Measurements from ENCODE around the gene TERT.

TERT gene

DNA sequence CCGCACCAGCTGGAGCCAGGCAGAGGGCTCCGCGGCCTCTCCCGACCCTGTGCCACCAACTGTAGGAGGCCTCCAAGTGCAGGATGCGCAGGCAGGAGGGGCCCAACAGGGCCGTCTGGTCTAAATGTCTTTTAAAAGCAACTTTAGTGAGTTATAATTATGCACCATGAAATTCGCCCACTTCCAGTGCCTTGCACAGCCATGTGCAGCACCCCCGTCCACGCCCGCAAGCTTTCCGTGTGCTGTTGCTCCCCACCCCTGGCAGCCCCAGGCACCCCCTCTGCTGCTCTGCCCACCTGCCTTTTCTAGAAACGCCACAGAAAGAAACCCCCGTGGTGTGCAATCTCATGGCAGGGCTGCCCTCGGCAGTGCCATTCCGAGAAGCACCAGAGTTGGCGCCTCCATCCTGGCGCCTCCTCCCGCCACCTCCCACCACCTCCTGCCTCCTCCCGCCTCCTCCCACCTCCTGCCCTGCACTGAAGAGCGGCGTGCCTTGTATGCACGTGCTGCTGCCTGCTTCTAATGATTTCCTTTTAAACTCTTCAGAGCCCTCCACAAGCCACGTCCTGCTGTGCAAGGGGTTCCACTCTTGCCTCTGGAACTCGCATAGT lies 77.2 kb downstream of the TERT start:
- H3K9me3 Mint-ChIP-seq: peaks cover 6% of the 10 kb centered on the region
- no peaks in the 10 kb centered on the region for H3K36me3 Mint-ChIP-seq (ENCODE audit: low read depth)
- H3K4me3 Mint-ChIP-seq: no peak overlapping the region
- no peak overlapping the region for H3K27ac Mint-ChIP-seq
- TF ChIP-seq, protein P1, sequence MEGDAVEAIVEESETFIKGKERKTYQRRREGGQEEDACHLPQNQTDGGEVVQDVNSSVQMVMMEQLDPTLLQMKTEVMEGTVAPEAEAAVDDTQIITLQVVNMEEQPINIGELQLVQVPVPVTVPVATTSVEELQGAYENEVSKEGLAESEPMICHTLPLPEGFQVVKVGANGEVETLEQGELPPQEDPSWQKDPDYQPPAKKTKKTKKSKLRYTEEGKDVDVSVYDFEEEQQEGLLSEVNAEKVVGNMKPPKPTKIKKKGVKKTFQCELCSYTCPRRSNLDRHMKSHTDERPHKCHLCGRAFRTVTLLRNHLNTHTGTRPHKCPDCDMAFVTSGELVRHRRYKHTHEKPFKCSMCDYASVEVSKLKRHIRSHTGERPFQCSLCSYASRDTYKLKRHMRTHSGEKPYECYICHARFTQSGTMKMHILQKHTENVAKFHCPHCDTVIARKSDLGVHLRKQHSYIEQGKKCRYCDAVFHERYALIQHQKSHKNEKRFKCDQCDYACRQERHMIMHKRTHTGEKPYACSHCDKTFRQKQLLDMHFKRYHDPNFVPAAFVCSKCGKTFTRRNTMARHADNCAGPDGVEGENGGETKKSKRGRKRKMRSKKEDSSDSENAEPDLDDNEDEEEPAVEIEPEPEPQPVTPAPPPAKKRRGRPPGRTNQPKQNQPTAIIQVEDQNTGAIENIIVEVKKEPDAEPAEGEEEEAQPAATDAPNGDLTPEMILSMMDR (IDR thresholded peaks at IDR 0.05; ENCODE audit: unreplicated experiment in 3 of 3): peak in 2 of 3 experiments; percentile 15 to 17
- peaks cover 17% of the 10 kb centered on the region for H3K27me3 Mint-ChIP-seq (ENCODE audit: low read depth)
- H3K4me1 Mint-ChIP-seq: no peaks in the 10 kb centered on the region

DNA sequence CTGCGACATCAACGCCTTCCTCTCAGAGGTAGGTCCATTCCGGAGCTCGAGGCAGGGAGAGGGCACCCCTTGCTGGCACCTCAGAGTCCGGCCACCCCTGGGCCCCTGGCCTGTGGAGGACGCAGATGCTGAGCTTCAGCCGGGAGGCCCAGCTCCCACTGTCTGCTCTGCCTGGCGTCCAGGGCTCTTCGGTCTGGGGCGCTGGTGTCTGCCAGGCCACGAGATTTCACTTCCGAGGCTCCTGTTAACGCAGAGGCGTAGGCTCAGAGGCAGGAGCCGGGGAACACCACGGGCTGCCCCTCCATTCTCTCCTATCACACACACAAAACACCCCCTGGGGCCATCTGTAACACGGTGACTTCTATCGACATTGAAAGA lies 78.0 kb downstream of the TERT start:
- Mint-ChIP-seq H3K36me3 (ENCODE audit: low read depth) (no peaks in the 10 kb centered on the region), H3K27ac (no peak overlapping the region), H3K4me3 (no peak overlapping the region), H3K4me1 (no peaks in the 10 kb centered on the region), H3K27me3 (ENCODE audit: low read depth) (peaks cover 17% of the 10 kb centered on the region), H3K9me3 (peaks cover 6% of the 10 kb centered on the region)
- TF ChIP-seq, protein P1 (IDR thresholded peaks at IDR 0.05; ENCODE audit: unreplicated experiment in 3 of 3): no peak

DNA sequence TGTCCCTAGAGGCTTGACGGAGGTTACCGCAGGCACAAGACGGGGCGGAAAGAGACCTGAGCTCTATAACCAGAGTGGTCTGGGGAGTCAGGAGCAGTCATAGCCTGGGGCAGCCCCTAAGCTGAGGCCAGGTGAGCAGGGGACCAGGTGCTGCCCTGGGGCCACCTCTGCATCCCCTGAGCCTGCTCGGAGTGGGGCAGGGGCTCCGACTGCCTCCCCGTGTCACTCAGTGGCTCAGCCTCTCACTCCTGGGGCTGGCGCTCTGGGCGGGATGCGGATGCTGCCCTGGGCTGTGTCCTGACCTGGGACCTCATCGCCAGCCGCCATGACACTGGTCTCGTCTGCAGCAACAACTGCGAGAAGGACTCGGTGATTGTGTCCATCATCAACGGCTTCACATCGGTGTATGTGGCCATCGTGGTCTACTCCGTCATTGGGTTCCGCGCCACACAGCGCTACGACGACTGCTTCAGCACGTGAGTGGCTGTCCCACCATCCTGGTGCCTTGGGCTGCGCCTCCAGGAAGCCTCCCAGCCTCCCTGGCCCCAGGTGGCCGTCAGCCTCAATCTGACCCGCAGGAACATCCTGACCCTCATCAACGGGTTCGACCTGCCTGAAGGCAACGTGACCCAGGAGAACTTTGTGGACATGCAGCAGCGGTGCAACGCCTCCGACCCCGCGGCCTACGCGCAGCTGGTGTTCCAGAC lies 78.5 kb downstream of the TERT start:
- Mint-ChIP-seq H3K27ac (no peak overlapping the region), H3K4me3 (no peak overlapping the region), H3K27me3 (ENCODE audit: low read depth) (peaks cover 21% of the 10 kb centered on the region), H3K4me1 (no peaks in the 10 kb centered on the region), H3K36me3 (ENCODE audit: low read depth) (no peaks in the 10 kb centered on the region), H3K9me3 (peaks cover 6% of the 10 kb centered on the region)
- TF ChIP-seq, protein P1 (IDR thresholded peaks at IDR 0.05; ENCODE audit: unreplicated experiment in 3 of 3): no peak

DNA sequence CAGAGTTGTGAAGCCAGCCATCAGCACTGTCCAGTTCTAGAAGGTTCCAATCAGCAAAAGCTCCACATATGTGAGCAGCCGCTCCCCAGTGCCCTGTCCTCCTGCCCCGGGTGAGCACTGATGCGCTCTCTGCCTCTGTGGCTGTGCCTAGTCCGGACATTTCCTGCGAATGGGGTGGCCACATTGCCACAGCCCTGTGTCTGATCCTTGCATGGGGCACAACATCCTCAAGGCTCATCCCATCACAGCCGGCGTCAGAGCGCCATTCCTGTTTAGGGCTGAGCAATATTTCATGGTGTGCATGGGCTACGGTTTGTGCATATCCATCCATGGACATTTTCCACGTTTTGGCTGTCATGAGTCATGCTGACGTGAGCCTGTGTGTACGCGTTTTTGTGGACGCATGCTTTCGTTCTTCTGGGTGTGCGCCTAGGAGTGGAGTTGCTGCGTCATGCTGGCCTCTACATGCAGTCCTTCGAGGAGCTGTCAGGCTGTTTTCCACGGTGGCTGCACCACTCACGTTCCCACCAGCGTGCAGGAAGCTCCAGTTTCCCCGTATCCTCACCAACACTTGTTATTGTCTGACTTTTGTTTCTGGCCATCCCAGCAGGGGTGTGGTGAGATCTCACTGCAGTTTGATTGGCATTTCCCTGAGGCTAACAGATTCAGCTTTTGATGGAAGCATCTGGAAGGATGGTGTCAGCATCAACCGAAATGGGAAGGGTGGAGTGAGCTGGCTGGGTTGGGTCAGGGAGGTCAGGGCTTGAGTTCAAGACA lies 79.4 kb downstream of the TERT start:
- Mint-ChIP-seq H3K9me3 (peaks cover 6% of the 10 kb centered on the region), H3K4me3 (no peak overlapping the region), H3K27me3 (ENCODE audit: low read depth) (peaks cover 18% of the 10 kb centered on the region), H3K27ac (no peak overlapping the region), H3K4me1 (no peaks in the 10 kb centered on the region), H3K36me3 (ENCODE audit: low read depth) (no peaks in the 10 kb centered on the region)
- TF ChIP-seq, protein P1 (IDR thresholded peaks at IDR 0.05; ENCODE audit: unreplicated experiment in 3 of 3): no peak

DNA sequence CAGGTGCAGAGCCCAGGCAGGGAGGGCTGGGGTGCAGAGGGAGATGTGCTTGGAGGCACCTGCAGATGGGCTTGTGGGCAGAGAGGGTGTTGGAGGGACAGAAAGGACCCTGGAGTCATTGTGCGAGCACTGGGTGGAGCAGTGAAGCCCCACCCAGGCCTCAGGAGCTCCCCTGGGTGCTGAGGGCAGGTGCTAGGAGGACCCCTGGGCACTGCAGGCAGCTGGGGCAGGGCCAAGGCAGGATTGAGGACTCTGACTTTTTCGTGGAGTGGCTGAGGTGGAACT lies 80.0 kb downstream of the TERT start:
- Mint-ChIP-seq H3K4me3 (no peak overlapping the region), H3K36me3 (ENCODE audit: low read depth) (no peaks in the 10 kb centered on the region), H3K9me3 (peaks cover 6% of the 10 kb centered on the region), H3K27ac (no peak overlapping the region), H3K27me3 (ENCODE audit: low read depth) (peaks cover 16% of the 10 kb centered on the region), H3K4me1 (no peaks in the 10 kb centered on the region)
- TF ChIP-seq, protein P1 (IDR thresholded peaks at IDR 0.05; ENCODE audit: unreplicated experiment in 3 of 3): no peak

Measured in nephron (organoid).